HepG2 (cell line): ENCODE results near the gene WDR35. TPM values are rescaled to one million over a fixed set of nuclear protein-coding genes. Genes with fewer than 3 reads are reported as not detected.

Source experiments
- ERF ChIP-seq: IDR thresholded peaks from 2 replicates; pipeline ENCODE4 v1.6.1; 2018; ENCODE audit warnings: missing biosample characterization, missing genetic modification reagents
- FOXK2 ChIP-seq: fragments of 450-650 bp; IDR thresholded peaks from 2 replicates; pipeline ENCODE4 v1.6.1; 2016
- FOXO1 ChIP-seq: sonication (generic); formaldehyde crosslinking; IDR thresholded peaks from 2 replicates; pipeline ENCODE4 v1.4.0; 2020; ENCODE audit warnings: missing genetic modification reagents
- GATA4 ChIP-seq: sonication (generic); IDR thresholded peaks from 2 replicates; pipeline ENCODE4 v1.6.1; 2016; ENCODE audit warnings: antibody characterized with exemption, low read depth, borderline replicate concordance
- HES4 ChIP-seq: sonication (generic); formaldehyde crosslinking; IDR thresholded peaks from 2 replicates; pipeline ENCODE4 v1.9.0; 2021; ENCODE audit warnings: mild to moderate bottlenecking, missing genetic modification reagents, borderline replicate concordance
- JUND ChIP-seq: sonication (generic); formaldehyde crosslinking; IDR thresholded peaks from 2 replicates; pipeline ENCODE4 v1.8.0; 2022; ENCODE audit warnings: mild to moderate bottlenecking, missing genetic modification reagents
- KLF13 ChIP-seq: sonication (generic); formaldehyde crosslinking; IDR thresholded peaks from 2 replicates; pipeline ENCODE4 v1.4.0; 2020; ENCODE audit warnings: mild to moderate bottlenecking, missing genetic modification reagents
- NR2F6 ChIP-seq, 2 experiments: IDR thresholded peaks; 2 replicates each; pipeline ENCODE4 v1.6.1; 2016; ENCODE audit warnings: antibody characterized with exemption in 1 of 2, mild to moderate bottlenecking in 1 of 2
- PAWR ChIP-seq: sonication (generic); formaldehyde crosslinking; IDR thresholded peaks from 2 replicates; pipeline ENCODE4 v1.4.0; 2020; ENCODE audit warnings: missing genetic modification reagents, mild to moderate bottlenecking, borderline replicate concordance
- POLR2G ChIP-seq: fragments of 200-400 bp; formaldehyde crosslinking; IDR thresholded peaks from 2 replicates; pipeline ENCODE4 v1.6.1; 2018; ENCODE audit warnings: mild to moderate bottlenecking, low read depth, low read length, moderate library complexity
- RXRB ChIP-seq: IDR thresholded peaks from 2 replicates; pipeline ENCODE4 v1.6.1; 2016; ENCODE audit warnings: borderline replicate concordance, missing genetic modification reagents, missing compliant biosample characterization
- TARDBP ChIP-seq: sonication (generic); formaldehyde crosslinking; IDR thresholded peaks from 2 replicates; pipeline ENCODE4 v1.8.0; 2022; ENCODE audit warnings: mild to moderate bottlenecking, missing genetic modification reagents
- TFDP1 ChIP-seq: IDR thresholded peaks from 2 replicates; pipeline ENCODE4 v1.6.1; 2016; ENCODE audit warnings: missing compliant biosample characterization, missing genetic modification reagents, borderline replicate concordance
- ZMAT3 ChIP-seq: sonication (generic); formaldehyde crosslinking; conservative IDR thresholded peaks from 2 replicates; pipeline ENCODE4 v1.7.0; 2021; ENCODE audit warnings: missing genetic modification reagents
- ZNF12 ChIP-seq: sonication (generic); formaldehyde crosslinking; IDR thresholded peaks from 2 replicates; pipeline ENCODE4 v1.5.0; 2020; ENCODE audit warnings: missing genetic modification reagents
- ZNF605 ChIP-seq: sonication (generic); formaldehyde crosslinking; IDR thresholded peaks from 2 replicates; pipeline ENCODE4 v1.8.0; 2022; ENCODE audit warnings: mild to moderate bottlenecking, missing genetic modification reagents
- polyA plus RNA-seq, 8 experiments: library from polyadenylated mRNA; depleted of rRNA in 3 of 8; stranded (reverse) in 7 of 8; unstranded in 1 of 8; fragments of >200 nt; fragmentation: Illumina TruSeq in 4 of 8; extraction: Trizol in 4 of 8; gene quantifications; 2 replicates each; pipeline versions ENCODE4 v1.2.1 to v1.2.3, GENCODE V29; 2011 to 2016; ENCODE audit warnings: low read depth in 4 of 8, missing spikeins in 1 of 8, mixed read lengths in 1 of 8; ENCODE audit not compliant: insufficient read depth in 1 of 8
- total RNA-seq, 5 experiments: library from RNA; depleted of rRNA; stranded (reverse); fragments of >200 nt; fragmentation: Illumina TruSeq; extraction: Trizol; gene quantifications; 2 replicates each; pipeline ENCODE4 v1.2.3, GENCODE V29; 2016; ENCODE audit warnings: low read depth in 1 of 5
- TF ChIP-seq, protein P1 (sequence below): sonication (generic); formaldehyde crosslinking; IDR thresholded peaks from 2 replicates; pipeline ENCODE4 v1.4.0; 2020; ENCODE audit warnings: missing genetic modification reagents
- TF ChIP-seq, protein P2 (sequence below): sonication (generic); formaldehyde crosslinking; IDR thresholded peaks from 2 replicates; pipeline ENCODE4 v1.4.0; 2020; ENCODE audit warnings: mild to moderate bottlenecking, missing genetic modification reagents
- TF ChIP-seq, protein P3 (sequence below): IDR thresholded peaks from 2 replicates; pipeline ENCODE4 v1.6.1; 2016; ENCODE audit warnings: low read depth

Gene WDR35
- total and polyA plus RNA-seq, 2 of the 13 experiments (the other 11 are each of a cell fraction or from before 2014, with no cell fraction given) = 11.1 to 19.6 TPM

- TF ChIP-seq GATA4 (peak; percentile 76; the same call in 1 of the 2 replicates), PAWR (CRISPR knock-in tag) (no peak), FOXK2 (no peak), JUND (CRISPR knock-in tag) (no peak), KLF13 (CRISPR knock-in tag) (no peak), ZMAT3 (CRISPR knock-in tag) (no peak), FOXO1 (peak; percentile 14; the same call in 1 of the 2 replicates), RXRB (peak; percentile 68; the same call in 1 of the 2 replicates), POLR2G (peak; percentile 13; the same call in 1 of the 2 replicates), TFDP1 (peak; percentile 21; the same call in 1 of the 2 replicates), TARDBP (CRISPR knock-in tag) (no peak), ZNF605 (CRISPR knock-in tag) (peak; percentile 49; the same call in 1 of the 2 replicates), ERF (0 out of 2 replicates have a peak, but pooled peaks have one; percentile 24), HES4 (no peak), ZNF12 (CRISPR knock-in tag) (peak; percentile 73; the same call in 1 of the 2 replicates), NR2F6 (IDR thresholded peaks at IDR 0.05) (peak; percentile 40; the same call in 1 of the 2 replicates), NR2F6 (CRISPR knock-in tag; IDR thresholded peaks at IDR 0.05) (peak; percentile 18; the same call in 1 of the 2 replicates)
- TF ChIP-seq, protein P1, sequence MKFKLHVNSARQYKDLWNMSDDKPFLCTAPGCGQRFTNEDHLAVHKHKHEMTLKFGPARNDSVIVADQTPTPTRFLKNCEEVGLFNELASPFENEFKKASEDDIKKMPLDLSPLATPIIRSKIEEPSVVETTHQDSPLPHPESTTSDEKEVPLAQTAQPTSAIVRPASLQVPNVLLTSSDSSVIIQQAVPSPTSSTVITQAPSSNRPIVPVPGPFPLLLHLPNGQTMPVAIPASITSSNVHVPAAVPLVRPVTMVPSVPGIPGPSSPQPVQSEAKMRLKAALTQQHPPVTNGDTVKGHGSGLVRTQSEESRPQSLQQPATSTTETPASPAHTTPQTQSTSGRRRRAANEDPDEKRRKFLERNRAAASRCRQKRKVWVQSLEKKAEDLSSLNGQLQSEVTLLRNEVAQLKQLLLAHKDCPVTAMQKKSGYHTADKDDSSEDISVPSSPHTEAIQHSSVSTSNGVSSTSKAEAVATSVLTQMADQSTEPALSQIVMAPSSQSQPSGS (CRISPR knock-in tag) = no peak
- TF ChIP-seq, protein P2, sequence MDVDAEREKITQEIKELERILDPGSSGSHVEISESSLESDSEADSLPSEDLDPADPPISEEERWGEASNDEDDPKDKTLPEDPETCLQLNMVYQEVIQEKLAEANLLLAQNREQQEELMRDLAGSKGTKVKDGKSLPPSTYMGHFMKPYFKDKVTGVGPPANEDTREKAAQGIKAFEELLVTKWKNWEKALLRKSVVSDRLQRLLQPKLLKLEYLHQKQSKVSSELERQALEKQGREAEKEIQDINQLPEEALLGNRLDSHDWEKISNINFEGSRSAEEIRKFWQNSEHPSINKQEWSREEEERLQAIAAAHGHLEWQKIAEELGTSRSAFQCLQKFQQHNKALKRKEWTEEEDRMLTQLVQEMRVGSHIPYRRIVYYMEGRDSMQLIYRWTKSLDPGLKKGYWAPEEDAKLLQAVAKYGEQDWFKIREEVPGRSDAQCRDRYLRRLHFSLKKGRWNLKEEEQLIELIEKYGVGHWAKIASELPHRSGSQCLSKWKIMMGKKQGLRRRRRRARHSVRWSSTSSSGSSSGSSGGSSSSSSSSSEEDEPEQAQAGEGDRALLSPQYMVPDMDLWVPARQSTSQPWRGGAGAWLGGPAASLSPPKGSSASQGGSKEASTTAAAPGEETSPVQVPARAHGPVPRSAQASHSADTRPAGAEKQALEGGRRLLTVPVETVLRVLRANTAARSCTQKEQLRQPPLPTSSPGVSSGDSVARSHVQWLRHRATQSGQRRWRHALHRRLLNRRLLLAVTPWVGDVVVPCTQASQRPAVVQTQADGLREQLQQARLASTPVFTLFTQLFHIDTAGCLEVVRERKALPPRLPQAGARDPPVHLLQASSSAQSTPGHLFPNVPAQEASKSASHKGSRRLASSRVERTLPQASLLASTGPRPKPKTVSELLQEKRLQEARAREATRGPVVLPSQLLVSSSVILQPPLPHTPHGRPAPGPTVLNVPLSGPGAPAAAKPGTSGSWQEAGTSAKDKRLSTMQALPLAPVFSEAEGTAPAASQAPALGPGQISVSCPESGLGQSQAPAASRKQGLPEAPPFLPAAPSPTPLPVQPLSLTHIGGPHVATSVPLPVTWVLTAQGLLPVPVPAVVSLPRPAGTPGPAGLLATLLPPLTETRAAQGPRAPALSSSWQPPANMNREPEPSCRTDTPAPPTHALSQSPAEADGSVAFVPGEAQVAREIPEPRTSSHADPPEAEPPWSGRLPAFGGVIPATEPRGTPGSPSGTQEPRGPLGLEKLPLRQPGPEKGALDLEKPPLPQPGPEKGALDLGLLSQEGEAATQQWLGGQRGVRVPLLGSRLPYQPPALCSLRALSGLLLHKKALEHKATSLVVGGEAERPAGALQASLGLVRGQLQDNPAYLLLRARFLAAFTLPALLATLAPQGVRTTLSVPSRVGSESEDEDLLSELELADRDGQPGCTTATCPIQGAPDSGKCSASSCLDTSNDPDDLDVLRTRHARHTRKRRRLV (CRISPR knock-in tag) = 0 out of 2 replicates have a peak, but pooled peaks have one; percentile 31
- TF ChIP-seq, protein P3, sequence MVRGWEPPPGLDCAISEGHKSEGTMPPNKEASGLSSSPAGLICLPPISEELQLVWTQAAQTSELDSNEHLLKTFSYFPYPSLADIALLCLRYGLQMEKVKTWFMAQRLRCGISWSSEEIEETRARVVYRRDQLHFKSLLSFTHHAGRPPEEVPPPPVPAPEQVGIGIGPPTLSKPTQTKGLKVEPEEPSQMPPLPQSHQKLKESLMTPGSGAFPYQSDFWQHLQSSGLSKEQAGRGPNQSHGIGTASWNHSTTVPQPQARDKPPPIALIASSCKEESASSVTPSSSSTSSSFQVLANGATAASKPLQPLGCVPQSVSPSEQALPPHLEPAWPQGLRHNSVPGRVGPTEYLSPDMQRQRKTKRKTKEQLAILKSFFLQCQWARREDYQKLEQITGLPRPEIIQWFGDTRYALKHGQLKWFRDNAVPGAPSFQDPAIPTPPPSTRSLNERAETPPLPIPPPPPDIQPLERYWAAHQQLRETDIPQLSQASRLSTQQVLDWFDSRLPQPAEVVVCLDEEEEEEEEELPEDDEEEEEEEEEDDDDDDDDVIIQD (CRISPR knock-in tag) = peak; percentile 57; the same call in 1 of the 2 replicates
These were observed 23.4 kb upstream of the WDR35 start (continued) for GRCh38 chr2:20013126-20013849.
